Transverse colon (tissue), 4 donors: ENCODE results near the gene COLEC12. TPM values are rescaled to one million over a fixed set of nuclear protein-coding genes. Genes with fewer than 3 reads are reported as not detected.

Experiments used
- DNase-seq: peaks from one replicate; pipeline ENCODE4 v3.0.0-alpha.2; 2019
- H3K27ac ChIP-seq, 4 donors: fragments of 200-600 bp; sonication (generic); 2 replicates each; pipeline ENCODE4 v1.5.1; 2016 to 2018; ENCODE audit warnings: inconsistent platforms in 4 of 4
- H3K27me3 ChIP-seq: fragments of 200-600 bp; sonication (generic); 2 replicates; pipeline ENCODE4 v1.5.1; 2017; ENCODE audit warnings: inconsistent platforms
- H3K36me3 ChIP-seq, 4 donors: fragments of 200-600 bp; sonication (generic); 2 replicates each; pipeline ENCODE4 v1.5.1; 2017 to 2019; ENCODE audit warnings: inconsistent platforms in 4 of 4
- H3K4me1 ChIP-seq, 4 donors: fragments of 200-600 bp; sonication (generic); 2 replicates each; pipeline ENCODE4 v1.5.1; 2017 to 2020; ENCODE audit warnings: inconsistent platforms in 4 of 4
- H3K4me3 ChIP-seq, 4 donors: fragments of 200-600 bp; sonication (generic); 1 replicate in 1 of 4; 2 replicates in 3 of 4; pipeline versions ENCODE4 v1.5.1 to v1.6.1; 2017 to 2019; ENCODE audit warnings: inconsistent platforms in 4 of 4
- H3K9me3 ChIP-seq, 2 donors: fragments of 200-600 bp; sonication (generic); 2 replicates each; pipeline ENCODE4 v1.5.1; 2017 to 2019; ENCODE audit warnings: inconsistent platforms in 2 of 2
- CTCF ChIP-seq, 5 experiments: fragments of 200-600 bp in 3 of 5; fragments of 450-650 bp in 2 of 5; sonication (generic) in 3 of 5; IDR thresholded peaks; 1 replicate in 2 of 5; 2 replicates in 3 of 5; pipeline ENCODE4 v1.5.1; 2016 to 2017; ENCODE audit warnings: antibody characterized with exemption in 5 of 5, inconsistent platforms in 3 of 5, mild to moderate bottlenecking in 2 of 5, moderate library complexity in 1 of 5
- EP300 ChIP-seq: sonication (generic); formaldehyde crosslinking; IDR thresholded peaks from one replicate; pipeline ENCODE4 v1.6.1; 2017; ENCODE audit warnings: antibody characterized with exemption, low read depth
- POLR2A ChIP-seq: fragments of 450-650 bp; IDR thresholded peaks from one replicate; pipeline ENCODE4 v1.6.1; 2016; ENCODE audit warnings: antibody characterized with exemption, mild to moderate bottlenecking, moderate library complexity
- POLR2AphosphoS5 ChIP-seq, 3 donors: sonication (generic); formaldehyde crosslinking; IDR thresholded peaks; one replicate each; pipeline ENCODE4 v1.6.1; 2016; ENCODE audit warnings: antibody characterized with exemption in 3 of 3
- WGBS, 2 donors: methylation state at CpG; one replicate each; pipeline ENCODE4 v1.1.5; 2018; ENCODE audit warnings: low coverage in 1 of 2; 5-methylcytosine and 5-hydroxymethylcytosine counted together
- in situ Hi-C, 4 donors: fragments of 200-750 bp; cut with MboI; loops; one replicate each; pipeline versions ENCODE4 v1.15.0 to v1.15.1; 2017; ENCODE audit warnings: low sequenced_read_pairs in 3 of 4, low pct_ligation_motif_present in 1 of 4, low pct_unique_long_range_greater_than_20kb in 1 of 4
- intact Hi-C: fragments of 100-400 bp; cut with DNase I; formaldehyde crosslinking; loops from one replicate; pipeline ENCODE4 v1.15.1; 2023; ENCODE audit warnings: low total_unique reads
- total RNA-seq, 4 donors: library from RNA; depleted of rRNA; stranded (reverse); fragments of >200 nt; gene quantifications; one replicate each; pipeline ENCODE4 v1.1.0, GENCODE V29; 2016

The COLEC12 gene
- total RNA-seq, 4 donors from 2014 or later = 1.4 to 7.8 (median 2.8) TPM

- intact Hi-C loops (no loop called here), in situ Hi-C loops (no loop called here)
- H3K4me3 ChIP-seq = no peak overlapping the region
- H3K9me3 ChIP-seq = no peaks in the 10 kb centered on the region
- H3K4me1 ChIP-seq = peaks cover 0 to 31% (median 9%) of the 10 kb centered on the region in 4 donors
- no peaks in the 10 kb centered on the region for H3K36me3 ChIP-seq
- peak overlapping the region; percentile 46 to 66 (median 58) for H3K27ac ChIP-seq
- no peak for DNase-seq
- no peak for TF ChIP-seq EP300
- peak in 1 of 3 donors; percentile 6 for TF ChIP-seq POLR2AphosphoS5 (IDR thresholded peaks at IDR 0.05)
- H3K27me3 ChIP-seq = no peaks in the 10 kb centered on the region
- WGBS, 2 donors = 58 to 65% methylated on average over 6 to 13 of the region's 13 CpGs
Measured at GRCh38 chr18:395456-396250, 104.8 kb downstream of the COLEC12 start.

- in situ Hi-C loops = no loop called here
- Histone ChIP-seq H3K9me3 (no peaks in the 10 kb centered on the region), H3K27ac (peak overlapping the region; percentile 46 to 66 (median 58)), H3K27me3 (no peaks in the 10 kb centered on the region), H3K4me3 (no peak overlapping the region), H3K4me1 (peaks cover 0 to 31% (median 9%) of the 10 kb centered on the region in 4 donors), H3K36me3 (no peaks in the 10 kb centered on the region)
- no peak for TF ChIP-seq CTCF (IDR thresholded peaks at IDR 0.05)
- peak in 2 of 3 donors; percentile 70 to 73 for TF ChIP-seq POLR2AphosphoS5 (IDR thresholded peaks at IDR 0.05)
- peak; percentile 5 for TF ChIP-seq EP300
- WGBS, 2 donors = 42% methylated on average over 1 of the region's 1 CpG; no CpG with 5 or more reads in 1 of the 2 donors
- DNase-seq = no peak
- intact Hi-C loops = no loop called here
Measured at GRCh38 chr18:394987-395362, 105.5 kb downstream of the COLEC12 start.

GRCh38 chr18:394262-394986 lies 106.1 kb downstream of the COLEC12 start:
- Histone ChIP-seq H3K27me3 (no peaks in the 10 kb centered on the region), H3K4me3 (no peak overlapping the region), H3K4me1 (peaks cover 0 to 31% (median 9%) of the 10 kb centered on the region in 4 donors), H3K36me3 (no peaks in the 10 kb centered on the region), H3K9me3 (no peaks in the 10 kb centered on the region), H3K27ac (peak overlapping the region; percentile 46 to 66 (median 58))
- TF ChIP-seq POLR2A (no peak), CTCF (IDR thresholded peaks at IDR 0.05) (no peak), POLR2AphosphoS5 (IDR thresholded peaks at IDR 0.05) (no peak), EP300 (no peak)
- DNase-seq = no peak
- intact Hi-C loops (no loop called here), in situ Hi-C loops (no loop called here)
- WGBS, 2 donors = 71 to 76% methylated on average over 5 to 6 of the region's 6 CpGs

- Histone ChIP-seq H3K9me3 (no peaks in the 10 kb centered on the region), H3K27ac (no peak overlapping the region), H3K36me3 (no peaks in the 10 kb centered on the region), H3K4me1 (peaks cover 0 to 31% (median 9%) of the 10 kb centered on the region in 4 donors), H3K4me3 (no peak overlapping the region), H3K27me3 (no peaks in the 10 kb centered on the region)
- in situ Hi-C loops (no loop called here), intact Hi-C loops (no loop called here)
- no peak for DNase-seq
- WGBS, 2 donors = 71 to 76% methylated on average over 5 to 6 of the region's 6 CpGs
- no peak for TF ChIP-seq POLR2AphosphoS5 (IDR thresholded peaks at IDR 0.05)
- TF ChIP-seq CTCF (IDR thresholded peaks at IDR 0.05) = no peak
- no peak for TF ChIP-seq EP300
- TF ChIP-seq POLR2A = no peak
Measured at GRCh38 chr18:393574-393957, 106.9 kb downstream of the COLEC12 start.
